GM19099 (cell line): ENCODE data around the gene SEPSECS.

Experiments used
- POLR2A ChIP-seq: IDR thresholded peaks from 3 replicates; pipeline ENCODE4 v1.6.1; 2011; ENCODE audit warnings: low read depth; ENCODE audit not compliant: insufficient read length; ENCODE audit errors: extremely low read depth

SEPSECS gene

DNA sequence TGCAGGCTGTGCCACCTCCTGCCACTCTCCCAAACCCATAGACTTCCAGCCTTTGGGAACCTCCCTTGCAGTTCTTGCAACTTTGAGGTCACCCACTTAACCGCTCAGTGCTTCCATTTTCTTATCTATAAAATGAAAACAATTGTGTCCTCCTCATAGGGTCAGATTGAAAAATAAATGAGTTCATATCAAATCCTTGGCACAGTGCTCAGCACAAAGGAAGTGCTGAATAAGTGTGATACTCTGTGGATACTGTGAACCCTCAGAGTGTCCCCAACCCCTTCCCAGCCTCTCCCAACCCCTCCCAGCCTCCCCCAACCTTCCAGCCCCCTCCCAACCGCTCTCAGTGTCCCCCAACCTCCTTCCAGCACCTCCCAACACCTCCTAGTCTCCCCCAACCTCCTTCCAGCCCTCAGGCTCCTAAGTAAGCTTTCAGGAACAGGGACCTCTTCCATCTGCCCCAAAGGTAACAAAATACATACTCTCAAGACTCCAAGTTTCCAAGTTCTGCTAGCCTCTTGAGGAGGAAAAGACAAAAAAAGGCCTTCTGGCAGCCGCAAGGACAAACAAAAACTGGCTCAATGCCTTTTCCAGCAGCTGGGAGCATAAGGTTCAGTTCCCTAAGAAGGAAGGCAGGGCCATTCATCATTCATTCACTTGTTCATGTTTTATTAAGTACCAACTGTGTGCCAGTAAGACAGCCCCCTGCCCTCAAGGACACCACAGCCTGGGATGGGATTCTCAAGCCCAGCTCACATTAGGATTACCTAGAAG is 83.4 kb downstream of the SEPSECS start:
- no peak for TF ChIP-seq POLR2A

DNA sequence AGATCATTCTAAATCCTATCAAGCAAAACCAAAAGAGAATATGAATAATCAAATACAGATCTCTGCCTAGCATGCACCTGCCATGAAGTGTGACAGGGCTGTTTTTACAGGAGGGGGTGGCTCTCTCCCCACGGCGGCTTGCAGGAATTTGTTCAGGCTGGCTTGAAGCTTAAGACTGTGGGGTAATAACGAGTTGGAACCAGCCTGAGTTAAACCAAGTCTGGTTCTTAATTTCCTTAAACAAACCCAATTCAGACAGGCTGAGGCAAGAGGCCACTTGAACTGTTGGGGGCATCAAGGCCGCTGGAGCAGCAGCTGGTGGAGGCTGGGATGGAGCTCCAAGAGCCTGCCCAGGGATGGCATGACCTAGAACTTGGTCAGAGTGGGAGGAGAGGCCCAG is 84.4 kb downstream of the SEPSECS start:
- no peak for TF ChIP-seq POLR2A

DNA sequence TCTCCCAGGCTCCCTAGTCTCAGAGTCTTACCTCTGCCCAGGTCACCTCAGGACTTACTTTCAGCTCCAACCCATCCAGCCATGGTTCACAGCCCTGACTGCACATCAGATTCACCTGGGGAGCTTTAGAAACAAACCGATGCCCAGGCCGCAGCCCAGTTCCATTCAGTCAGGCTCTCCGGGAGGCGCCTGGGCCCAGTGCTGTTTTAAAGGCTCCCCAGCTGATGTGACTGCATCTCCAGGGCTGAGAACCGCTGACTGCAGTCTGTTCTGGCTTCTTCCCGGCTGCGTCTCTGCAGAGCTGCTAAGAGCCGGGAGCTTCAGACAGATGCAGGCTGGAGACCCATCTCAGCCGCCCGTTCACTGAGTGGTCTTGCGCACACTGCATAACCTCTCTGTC is 85.1 kb downstream of the SEPSECS start:
- no peak for TF ChIP-seq POLR2A

- no peak for TF ChIP-seq POLR2A
These were observed 89.7 kb downstream of the SEPSECS start for GRCh38 chr4:25070545-25070944.
